8988T (cell line): ENCODE measurements around the gene HSPG2.
A peak's percentile ranks its signal among the peaks of the same experiment; 100 is the strongest.

Experiments used
- DNase-seq: peaks from one replicate; pipeline ENCODE4 v3.0.0; 2011

The HSPG2 gene

DNA sequence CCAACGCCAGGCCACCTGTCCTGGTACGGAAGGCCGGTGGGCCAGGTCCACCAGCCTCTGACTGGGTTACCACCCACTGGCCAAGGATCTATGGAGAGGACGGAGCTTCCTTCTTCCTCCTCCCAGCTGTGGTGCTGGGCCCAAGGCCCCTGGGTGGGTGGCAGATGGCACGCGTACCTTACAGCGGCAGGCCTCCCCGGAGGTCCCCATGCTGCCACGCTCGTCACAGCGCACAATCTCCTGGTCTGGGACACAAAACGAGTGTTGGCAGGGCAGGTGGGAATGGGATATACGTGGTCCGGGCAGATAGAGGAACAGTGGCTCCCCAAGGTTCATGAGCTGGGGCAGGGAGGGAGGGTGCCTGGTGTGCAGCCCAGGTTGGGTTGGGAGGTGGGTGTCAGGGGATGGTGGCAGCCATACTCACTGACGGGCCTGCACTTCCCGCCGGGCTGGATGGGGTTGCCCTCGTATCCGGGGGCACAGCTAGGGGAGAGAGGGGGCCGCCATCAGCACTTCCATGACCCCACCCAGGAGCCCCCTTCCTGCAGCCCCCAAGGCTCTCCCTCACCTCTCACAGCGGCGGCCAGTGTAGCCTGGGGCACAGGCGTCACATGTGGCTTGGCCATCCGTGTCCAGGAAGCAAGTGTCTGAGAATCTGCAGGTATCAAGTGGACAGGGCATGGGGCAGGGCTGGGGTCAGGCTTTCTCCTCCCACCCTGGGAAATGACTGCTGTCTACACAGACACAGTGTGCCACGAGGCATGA is 58.9 kb downstream of the HSPG2 start:
- DNase-seq = no peak

GRCh38 chr1:21876267-21876666 is 60.8 kb downstream of the HSPG2 start:
- no peak for DNase-seq

GRCh38 chr1:21875621-21876063 is 61.5 kb downstream of the HSPG2 start:
- DNase-seq = no peak

GRCh38 chr1:21874778-21875547 is 62.1 kb downstream of the HSPG2 start:
- no peak for DNase-seq

GRCh38 chr1:21874328-21874727 is 62.8 kb downstream of the HSPG2 start:
- DNase-seq = no peak

DNA sequence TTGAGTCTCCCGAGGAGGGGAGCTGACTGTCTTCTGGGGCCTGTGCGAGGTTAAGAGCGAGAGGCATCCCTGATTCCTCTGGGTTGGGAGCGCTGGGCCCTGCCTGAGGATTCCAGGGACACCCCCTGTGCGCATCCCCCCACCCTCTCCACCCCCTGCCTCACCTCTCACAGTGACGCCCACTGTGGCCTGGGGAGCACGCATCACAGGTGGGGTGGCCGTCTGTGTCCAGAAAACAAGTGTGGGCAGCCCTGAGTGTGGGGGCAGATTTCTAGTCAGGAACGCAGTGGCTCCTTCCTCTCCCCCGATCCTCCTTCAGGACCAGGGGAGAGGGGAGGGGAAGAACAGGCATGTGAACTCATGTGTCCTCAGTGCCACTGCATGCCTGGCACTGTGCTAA is 63.3 kb downstream of the HSPG2 start:
- DNase-seq = no peak

DNA sequence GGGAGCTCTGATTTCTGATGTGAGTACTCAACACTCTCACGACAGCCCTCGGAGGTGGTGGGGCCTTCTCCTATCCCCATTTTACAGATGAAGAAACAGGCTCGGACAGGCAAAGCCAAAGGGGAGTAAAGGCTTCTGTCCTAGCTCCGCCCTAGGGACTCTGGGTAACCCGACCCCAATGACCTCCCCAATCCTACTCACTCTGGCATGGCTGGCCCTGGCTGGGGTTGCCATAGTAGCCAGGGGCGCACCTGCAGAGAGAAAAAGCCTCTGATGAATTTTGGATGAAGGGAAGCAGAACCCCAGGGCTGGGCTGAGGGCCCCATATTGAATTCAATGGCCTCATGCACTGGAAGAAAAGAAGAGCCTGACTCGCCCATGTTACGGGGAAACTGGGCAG is 63.9 kb downstream of the HSPG2 start:
- no peak for DNase-seq

GRCh38 chr1:21872445-21873079 is 64.5 kb downstream of the HSPG2 start:
- DNase-seq = no peak

DNA sequence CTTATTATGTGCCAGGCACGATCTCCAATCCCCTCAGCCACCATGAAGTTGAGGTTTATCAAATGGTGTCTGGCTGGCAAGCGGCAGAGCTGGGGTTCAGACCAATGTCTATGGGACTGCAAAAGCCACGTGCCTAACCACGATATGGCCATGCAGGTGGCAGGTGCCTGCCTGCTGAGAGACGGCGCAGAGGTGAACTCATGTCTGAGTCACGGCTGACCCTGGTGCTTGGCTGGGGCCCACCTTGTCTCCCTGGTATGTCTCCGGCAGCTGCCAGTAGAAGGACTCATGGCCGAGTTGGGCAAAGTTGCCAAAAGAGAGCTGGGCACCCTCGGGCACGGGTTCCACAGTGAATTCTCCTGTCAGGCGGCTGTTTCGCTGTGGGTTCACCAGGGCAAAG is 65.2 kb downstream of the HSPG2 start:
- no peak for DNase-seq

GRCh38 chr1:21870611-21871010 is 66.5 kb downstream of the HSPG2 start:
- DNase-seq = no peak

- DNase-seq = peak; percentile 94
Measured at GRCh38 chr1:21869620-21870121, 67.4 kb downstream of the HSPG2 start.

DNA sequence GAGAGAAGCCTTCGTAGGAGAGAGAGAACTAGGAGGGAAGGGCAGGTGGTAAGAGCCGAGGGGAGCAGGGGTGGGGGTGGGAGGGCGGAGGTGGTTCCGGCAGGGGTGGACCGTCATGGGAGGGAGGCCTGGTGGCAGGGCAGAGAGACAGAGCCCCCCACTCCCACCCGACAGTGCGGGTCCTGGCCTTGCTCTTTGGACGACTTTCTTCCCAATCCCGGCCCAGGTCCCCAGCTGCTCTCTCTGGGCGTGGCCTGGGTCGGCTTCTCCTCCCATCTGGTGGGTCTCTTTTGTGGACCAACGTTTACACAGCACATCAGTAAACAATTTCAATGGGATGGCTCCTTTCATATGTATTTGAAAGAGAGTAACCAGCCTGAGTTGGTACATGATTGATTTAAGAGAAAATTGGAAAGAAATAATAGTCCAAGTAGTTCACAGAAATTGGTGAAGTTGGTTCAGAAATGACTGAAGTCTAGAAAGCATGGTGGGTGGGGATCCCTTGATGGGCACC is 68.1 kb downstream of the HSPG2 start:
- DNase-seq = no peak

GRCh38 chr1:21868482-21868881 is 68.6 kb downstream of the HSPG2 start:
- no peak for DNase-seq

- DNase-seq = no peak
Measured at GRCh38 chr1:21867451-21867996, 69.6 kb downstream of the HSPG2 start.

- DNase-seq = no peak
Measured at GRCh38 chr1:21866707-21867043, 70.4 kb downstream of the HSPG2 start.

GRCh38 chr1:21865943-21866706 is 71.0 kb downstream of the HSPG2 start:
- DNase-seq = no peak

- DNase-seq = no peak
Measured at GRCh38 chr1:21865609-21865942, 71.5 kb downstream of the HSPG2 start.

- no peak for DNase-seq
Measured at GRCh38 chr1:21864730-21865129, 72.4 kb downstream of the HSPG2 start.

DNA sequence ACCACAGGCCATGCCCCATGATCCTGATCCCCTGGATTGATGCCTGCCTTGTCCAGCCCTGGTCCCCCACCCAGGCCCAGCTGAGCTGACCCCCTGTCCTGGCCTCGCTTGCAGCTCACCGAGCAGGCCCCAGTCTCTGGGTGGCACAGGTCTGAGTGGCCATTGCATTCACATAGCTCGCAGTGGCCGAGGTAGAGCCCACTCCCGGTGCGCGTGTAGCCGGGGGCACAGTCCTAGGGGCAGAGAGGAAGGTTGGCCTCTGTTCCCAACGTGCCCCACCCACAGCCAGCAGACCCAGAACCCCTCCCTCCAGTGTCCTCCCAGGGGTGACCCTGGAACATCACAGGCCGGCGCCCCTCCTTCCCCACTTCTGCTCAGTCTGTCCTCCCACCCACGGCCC is 73.1 kb downstream of the HSPG2 start:
- no peak for DNase-seq

DNA sequence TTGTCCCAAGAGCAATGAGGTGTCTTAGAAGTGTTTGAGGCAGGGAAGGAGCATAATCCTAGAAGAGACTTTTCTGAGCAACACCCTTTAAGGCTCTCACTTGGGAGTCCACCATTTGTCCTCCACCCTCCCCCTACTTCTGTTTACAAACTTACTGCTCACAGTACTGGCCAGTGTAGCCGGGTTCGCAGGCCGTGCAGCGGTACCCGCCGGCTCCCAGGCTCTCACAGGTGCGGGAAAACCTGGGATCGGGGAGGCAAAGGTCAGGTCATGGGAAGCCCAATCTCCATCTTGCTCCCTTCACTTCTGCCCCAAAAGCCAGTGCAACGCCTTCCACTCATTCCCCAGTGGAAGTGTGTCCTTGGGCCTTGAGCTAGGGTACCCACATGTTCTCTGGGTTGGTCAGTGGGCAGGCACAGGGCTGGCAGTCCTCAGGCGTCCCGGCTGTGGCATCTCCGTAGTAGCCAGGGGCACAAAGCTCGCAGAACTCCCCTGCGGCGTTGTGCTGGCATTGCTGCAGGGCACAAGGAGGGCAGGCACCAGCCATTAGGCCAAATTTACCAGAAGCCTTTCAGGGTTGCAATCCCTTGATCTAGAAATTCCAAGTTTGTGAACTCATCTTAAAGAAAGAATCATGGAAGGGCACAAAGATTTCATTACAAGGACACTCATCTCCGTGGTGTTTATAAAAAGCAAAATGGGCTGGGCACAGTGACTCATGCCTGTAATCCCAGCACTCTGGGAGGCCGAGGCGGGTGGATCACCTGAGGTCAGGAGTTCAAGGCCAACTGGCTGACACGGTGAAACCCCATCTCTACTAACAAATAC is 75.3 kb downstream of the HSPG2 start:
- no peak for DNase-seq

DNA sequence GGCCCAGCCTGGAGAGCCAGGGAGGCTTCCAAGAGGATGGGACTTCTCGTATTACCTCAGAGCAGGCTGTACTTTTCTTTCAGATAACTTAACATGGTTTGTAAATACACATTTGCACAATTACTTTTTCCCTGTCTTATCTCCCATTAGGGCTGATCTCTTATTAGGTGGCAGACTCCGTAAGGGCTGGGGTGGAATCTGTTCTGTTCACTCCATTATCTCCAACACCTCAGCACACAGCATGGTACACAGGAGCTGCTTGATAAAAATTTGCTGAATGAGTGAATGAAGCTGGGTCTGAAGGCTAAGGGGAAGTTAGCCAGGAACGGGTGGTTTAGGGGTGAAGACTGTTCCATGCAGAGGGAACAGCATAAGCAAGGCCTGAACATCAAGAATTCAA is 76.1 kb downstream of the HSPG2 start:
- DNase-seq = no peak
